Panc1 (cell line): Measurements from ENCODE around the gene ZBTB47.

Experiments
- CTCF ChIP-seq: fragments of 450-650 bp; IDR thresholded peaks from 2 replicates; pipeline ENCODE4 v1.5.1; 2017; ENCODE audit warnings: mild to moderate bottlenecking
- POLR2AphosphoS5 ChIP-seq: IDR thresholded peaks from 2 replicates; pipeline ENCODE4 v1.6.1; 2012; ENCODE audit warnings: mild to moderate bottlenecking, low read depth, low read length, moderate library complexity
- REST ChIP-seq, 2 experiments: IDR thresholded peaks; 2 replicates each; pipeline ENCODE4 v1.6.1; 2011 to 2012; ENCODE audit warnings: low read depth in 2 of 2, control low read depth in 1 of 2, low read length in 1 of 2, mild to moderate bottlenecking in 1 of 2, moderate library complexity in 1 of 2; ENCODE audit not compliant: insufficient read depth in 1 of 2
- TCF7L2 ChIP-seq: IDR thresholded peaks from 2 replicates; pipeline ENCODE4 v1.6.1; 2011; ENCODE audit warnings: mild to moderate bottlenecking, low read depth, low read length, inconsistent platforms

GRCh38 chr3:42689421-42690014 lies 36.0 kb downstream of the ZBTB47 start:
- no peak for TF ChIP-seq REST (IDR thresholded peaks at IDR 0.05; ENCODE audit: insufficient read depth in 1 of 2, low read depth in 2 of 2, low read length in 1 of 2)
- no peak for TF ChIP-seq POLR2AphosphoS5
- no peak for TF ChIP-seq CTCF
- no peak for TF ChIP-seq TCF7L2
